Measurements from ENCODE around the gene IL1RAPL2.

GRCh38 chrX:105723966-105724735, 1158.2 kb downstream of the IL1RAPL2 start:
- TF ChIP-seq POLR2A (IDR thresholded peaks at IDR 0.05; ENCODE audit: low read length) (no peak), EP300 (IDR thresholded peaks at IDR 0.05) (no peak), KDM5A (IDR thresholded peaks at IDR 0.05) (no peak), MYC (IDR thresholded peaks at IDR 0.05; ENCODE audit: borderline replicate concordance, low read length) (no peak), POLR2AphosphoS2 (conservative IDR thresholded peaks at IDR 0.05; ENCODE audit: low read length) (no peak), JUN (IDR thresholded peaks at IDR 0.05) (no peak), BHLHE40 (IDR thresholded peaks at IDR 0.05; ENCODE audit: low read depth, low read length) (no peak)
